Measurements from ENCODE around the gene PLEKHA7. TPM values are rescaled to one million over a fixed set of nuclear protein-coding genes. Genes with fewer than 3 reads are reported as not detected.

The PLEKHA7 gene
- total and polyA plus RNA-seq, 2 of the 13 experiments (the other 11 are each of a cell fraction or from before 2014, with no cell fraction given), result 17.5 to 18.7 TPM

- peak; percentile 84 for TF ChIP-seq ZNF687 (CRISPR knock-in tag; IDR thresholded peaks at IDR 0.05)
- TF ChIP-seq ZNF326 (CRISPR knock-in tag; IDR thresholded peaks at IDR 0.05; ENCODE audit: borderline replicate concordance), result no peak
- no peak for TF ChIP-seq ZNF510 (CRISPR knock-in tag; IDR thresholded peaks at IDR 0.05; ENCODE audit: low read depth)
- TF ChIP-seq, protein P1, sequence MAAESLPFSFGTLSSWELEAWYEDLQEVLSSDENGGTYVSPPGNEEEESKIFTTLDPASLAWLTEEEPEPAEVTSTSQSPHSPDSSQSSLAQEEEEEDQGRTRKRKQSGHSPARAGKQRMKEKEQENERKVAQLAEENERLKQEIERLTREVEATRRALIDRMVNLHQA (CRISPR knock-in tag; IDR thresholded peaks at IDR 0.05), result no peak
- no peak for TF ChIP-seq ZFP1 (CRISPR knock-in tag; IDR thresholded peaks at IDR 0.05)
- TF ChIP-seq NFIC (IDR thresholded peaks at IDR 0.05; ENCODE audit: low read length), result no peak
- TF ChIP-seq, protein P2, sequence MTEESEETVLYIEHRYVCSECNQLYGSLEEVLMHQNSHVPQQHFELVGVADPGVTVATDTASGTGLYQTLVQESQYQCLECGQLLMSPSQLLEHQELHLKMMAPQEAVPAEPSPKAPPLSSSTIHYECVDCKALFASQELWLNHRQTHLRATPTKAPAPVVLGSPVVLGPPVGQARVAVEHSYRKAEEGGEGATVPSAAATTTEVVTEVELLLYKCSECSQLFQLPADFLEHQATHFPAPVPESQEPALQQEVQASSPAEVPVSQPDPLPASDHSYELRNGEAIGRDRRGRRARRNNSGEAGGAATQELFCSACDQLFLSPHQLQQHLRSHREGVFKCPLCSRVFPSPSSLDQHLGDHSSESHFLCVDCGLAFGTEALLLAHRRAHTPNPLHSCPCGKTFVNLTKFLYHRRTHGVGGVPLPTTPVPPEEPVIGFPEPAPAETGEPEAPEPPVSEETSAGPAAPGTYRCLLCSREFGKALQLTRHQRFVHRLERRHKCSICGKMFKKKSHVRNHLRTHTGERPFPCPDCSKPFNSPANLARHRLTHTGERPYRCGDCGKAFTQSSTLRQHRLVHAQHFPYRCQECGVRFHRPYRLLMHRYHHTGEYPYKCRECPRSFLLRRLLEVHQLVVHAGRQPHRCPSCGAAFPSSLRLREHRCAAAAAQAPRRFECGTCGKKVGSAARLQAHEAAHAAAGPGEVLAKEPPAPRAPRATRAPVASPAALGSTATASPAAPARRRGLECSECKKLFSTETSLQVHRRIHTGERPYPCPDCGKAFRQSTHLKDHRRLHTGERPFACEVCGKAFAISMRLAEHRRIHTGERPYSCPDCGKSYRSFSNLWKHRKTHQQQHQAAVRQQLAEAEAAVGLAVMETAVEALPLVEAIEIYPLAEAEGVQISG (CRISPR knock-in tag; IDR thresholded peaks at IDR 0.05), result peak; percentile 51; the same call in 1 of the 2 replicates
- peak; percentile 59; the same call in 1 of the 2 replicates for TF ChIP-seq HMG20A (CRISPR knock-in tag; IDR thresholded peaks at IDR 0.05; ENCODE audit: borderline replicate concordance)
- peak; percentile 81 for TF ChIP-seq ZNF644 (CRISPR knock-in tag; IDR thresholded peaks at IDR 0.05; ENCODE audit: low read depth)
- TF ChIP-seq HOMEZ (CRISPR knock-in tag; IDR thresholded peaks at IDR 0.05; ENCODE audit: low read depth), result peak; percentile 55; the same call in 1 of the 2 replicates
- no peak for TF ChIP-seq ATF7-NPFF (CRISPR knock-in tag; IDR thresholded peaks at IDR 0.05; ENCODE audit: low read depth)
- no peak for TF ChIP-seq WIZ (CRISPR knock-in tag; IDR thresholded peaks at IDR 0.05)
- TF ChIP-seq, protein P3, sequence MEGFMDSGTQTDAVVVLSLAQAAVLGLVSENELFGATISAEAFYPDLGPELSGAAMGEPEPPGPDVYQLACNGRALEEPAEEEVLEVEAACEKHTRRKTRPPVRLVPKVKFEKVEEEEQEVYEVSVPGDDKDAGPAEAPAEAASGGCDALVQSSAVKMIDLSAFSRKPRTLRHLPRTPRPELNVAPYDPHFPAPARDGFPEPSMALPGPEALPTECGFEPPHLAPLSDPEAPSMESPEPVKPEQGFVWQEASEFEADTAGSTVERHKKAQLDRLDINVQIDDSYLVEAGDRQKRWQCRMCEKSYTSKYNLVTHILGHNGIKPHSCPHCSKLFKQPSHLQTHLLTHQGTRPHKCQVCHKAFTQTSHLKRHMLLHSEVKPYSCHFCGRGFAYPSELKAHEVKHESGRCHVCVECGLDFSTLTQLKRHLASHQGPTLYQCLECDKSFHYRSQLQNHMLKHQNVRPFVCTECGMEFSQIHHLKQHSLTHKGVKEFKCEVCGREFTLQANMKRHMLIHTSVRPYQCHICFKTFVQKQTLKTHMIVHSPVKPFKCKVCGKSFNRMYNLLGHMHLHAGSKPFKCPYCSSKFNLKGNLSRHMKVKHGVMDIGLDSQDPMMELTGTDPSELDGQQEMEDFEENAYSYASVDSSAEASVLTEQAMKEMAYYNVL (CRISPR knock-in tag; IDR thresholded peaks at IDR 0.05; ENCODE audit: borderline replicate concordance), result peak; percentile 7; the same call in 1 of the 2 replicates
- no peak for TF ChIP-seq CBX2 (IDR thresholded peaks at IDR 0.05; ENCODE audit: low read depth, low read length)
- TF ChIP-seq CBX2 (CRISPR knock-in tag; IDR thresholded peaks at IDR 0.05; ENCODE audit: low read depth), result no peak
- TF ChIP-seq UBTF (CRISPR knock-in tag; IDR thresholded peaks at IDR 0.05), result 0 out of 2 replicates have a peak, but pooled peaks have one; percentile 25
- no peak for TF ChIP-seq ZNF562 (CRISPR knock-in tag; IDR thresholded peaks at IDR 0.05; ENCODE audit: borderline replicate concordance)
Observed at GRCh38 chr11:16981651-16982194, 32.5 kb downstream of the PLEKHA7 start (continued).
